Activated T-helper 17 cell treated with anti-CD3 and anti-CD28 coated beads, Interleukin-2, amount 50 U/mL, for 72 hours (primary cell): ENCODE results near the gene ITIH4. TPM values are rescaled to one million over a fixed set of nuclear protein-coding genes. Genes with fewer than 3 reads are reported as not detected.

ENCODE experiments used
- ATAC-seq: fragments of 150-1000 bp; cut with Tn5 transposase; replicated peaks from 2 replicates; pipeline ENCODE4 v1.10.0; 2021; ENCODE audit warnings: mild to moderate bottlenecking, moderate library complexity
- H3K27ac Mint-ChIP-seq: one replicate; pipeline ENCODE4 v1.8.0; 2022; ENCODE audit warnings: mixed read lengths
- H3K27me3 Mint-ChIP-seq: one replicate; pipeline ENCODE4 v1.8.0; 2022; ENCODE audit warnings: mixed read lengths
- H3K36me3 Mint-ChIP-seq: one replicate; pipeline ENCODE4 v1.8.0; 2022; ENCODE audit warnings: low read depth, mild to moderate bottlenecking, mixed read lengths
- H3K4me1 Mint-ChIP-seq: one replicate; pipeline ENCODE4 v1.8.0; 2022; ENCODE audit warnings: mixed read lengths
- H3K4me3 Mint-ChIP-seq: one replicate; pipeline ENCODE4 v1.8.0; 2022; ENCODE audit warnings: mild to moderate bottlenecking, mixed read lengths
- H3K9me3 Mint-ChIP-seq: one replicate; pipeline ENCODE4 v1.8.0; 2022; ENCODE audit warnings: mixed read lengths
- total RNA-seq, 2 donors: library from RNA; stranded (reverse); gene quantifications; one replicate each; pipeline ENCODE4 v1.2.3, GENCODE V29; 2022

ITIH4 gene
- total RNA-seq, 2 donors from 2014 or later: 5.5 to 12.8 TPM

- Mint-ChIP-seq H3K27me3 (no peaks in the 10 kb centered on the region), H3K4me3 (no peak overlapping the region), H3K4me1 (no peaks in the 10 kb centered on the region), H3K27ac (peak overlapping the region; percentile 42), H3K36me3 (no peaks in the 10 kb centered on the region), H3K9me3 (no peaks in the 10 kb centered on the region)
- ATAC-seq: no peak
These were observed 18.9 kb downstream of the ITIH4 start for GRCh38 chr3:52811452-52812011.

GRCh38 chr3:52810923-52811322 lies 19.5 kb downstream of the ITIH4 start:
- no peaks in the 10 kb centered on the region for H3K27me3 Mint-ChIP-seq
- ATAC-seq: no peak
- H3K36me3 Mint-ChIP-seq: no peaks in the 10 kb centered on the region
- no peaks in the 10 kb centered on the region for H3K4me1 Mint-ChIP-seq
- H3K4me3 Mint-ChIP-seq: no peak overlapping the region
- no peaks in the 10 kb centered on the region for H3K9me3 Mint-ChIP-seq
- no peak overlapping the region for H3K27ac Mint-ChIP-seq

- Mint-ChIP-seq H3K4me3 (no peak overlapping the region), H3K4me1 (no peaks in the 10 kb centered on the region), H3K27ac (no peak overlapping the region), H3K9me3 (no peaks in the 10 kb centered on the region), H3K27me3 (no peaks in the 10 kb centered on the region), H3K36me3 (no peaks in the 10 kb centered on the region)
- no peak for ATAC-seq
These were observed 20.7 kb downstream of the ITIH4 start for GRCh38 chr3:52809662-52810377.

- no peaks in the 10 kb centered on the region for H3K9me3 Mint-ChIP-seq
- no peaks in the 10 kb centered on the region for H3K36me3 Mint-ChIP-seq
- no peaks in the 10 kb centered on the region for H3K27me3 Mint-ChIP-seq
- no peak for ATAC-seq
- H3K27ac Mint-ChIP-seq: no peak overlapping the region
- no peaks in the 10 kb centered on the region for H3K4me1 Mint-ChIP-seq
- H3K4me3 Mint-ChIP-seq: no peak overlapping the region
These were observed 21.3 kb downstream of the ITIH4 start for GRCh38 chr3:52809149-52809548.

- no peak overlapping the region for H3K4me3 Mint-ChIP-seq
- no peak for ATAC-seq
- H3K9me3 Mint-ChIP-seq: no peaks in the 10 kb centered on the region
- no peaks in the 10 kb centered on the region for H3K27me3 Mint-ChIP-seq
- no peaks in the 10 kb centered on the region for H3K36me3 Mint-ChIP-seq
- no peaks in the 10 kb centered on the region for H3K4me1 Mint-ChIP-seq
- no peak overlapping the region for H3K27ac Mint-ChIP-seq
These were observed 25.0 kb downstream of the ITIH4 start for GRCh38 chr3:52805270-52806039.

GRCh38 chr3:52801839-52802238 lies 28.6 kb downstream of the ITIH4 start:
- no peak for ATAC-seq
- Mint-ChIP-seq H3K27ac (no peak overlapping the region), H3K4me1 (no peaks in the 10 kb centered on the region), H3K4me3 (no peak overlapping the region), H3K27me3 (no peaks in the 10 kb centered on the region), H3K9me3 (no peaks in the 10 kb centered on the region), H3K36me3 (no peaks in the 10 kb centered on the region)

GRCh38 chr3:52800079-52800478 lies 30.4 kb downstream of the ITIH4 start:
- Mint-ChIP-seq H3K4me3 (no peak overlapping the region), H3K27ac (no peak overlapping the region), H3K9me3 (no peaks in the 10 kb centered on the region), H3K36me3 (no peaks in the 10 kb centered on the region), H3K27me3 (no peaks in the 10 kb centered on the region), H3K4me1 (no peaks in the 10 kb centered on the region)
- no peak for ATAC-seq

GRCh38 chr3:52798978-52799476 lies 31.4 kb downstream of the ITIH4 start:
- peak; percentile 56 for ATAC-seq
- H3K36me3 Mint-ChIP-seq: no peaks in the 10 kb centered on the region
- H3K9me3 Mint-ChIP-seq: no peaks in the 10 kb centered on the region
- H3K27ac Mint-ChIP-seq: no peak overlapping the region
- H3K27me3 Mint-ChIP-seq: no peaks in the 10 kb centered on the region
- H3K4me1 Mint-ChIP-seq: no peaks in the 10 kb centered on the region
- no peak overlapping the region for H3K4me3 Mint-ChIP-seq

- no peaks in the 10 kb centered on the region for H3K36me3 Mint-ChIP-seq
- H3K27me3 Mint-ChIP-seq: no peaks in the 10 kb centered on the region
- H3K9me3 Mint-ChIP-seq: no peaks in the 10 kb centered on the region
- no peak overlapping the region for H3K4me3 Mint-ChIP-seq
- no peaks in the 10 kb centered on the region for H3K4me1 Mint-ChIP-seq
- H3K27ac Mint-ChIP-seq: no peak overlapping the region
- no peak for ATAC-seq
These were observed 32.0 kb downstream of the ITIH4 start for GRCh38 chr3:52798376-52798977.

- no peaks in the 10 kb centered on the region for H3K27me3 Mint-ChIP-seq
- ATAC-seq: no peak
- no peak overlapping the region for H3K4me3 Mint-ChIP-seq
- no peaks in the 10 kb centered on the region for H3K9me3 Mint-ChIP-seq
- H3K36me3 Mint-ChIP-seq: no peaks in the 10 kb centered on the region
- H3K4me1 Mint-ChIP-seq: no peaks in the 10 kb centered on the region
- no peak overlapping the region for H3K27ac Mint-ChIP-seq
These were observed 34.1 kb downstream of the ITIH4 start for GRCh38 chr3:52796411-52796810.

- Mint-ChIP-seq H3K27ac (no peak overlapping the region), H3K9me3 (no peaks in the 10 kb centered on the region), H3K4me3 (no peak overlapping the region), H3K27me3 (no peaks in the 10 kb centered on the region), H3K4me1 (no peaks in the 10 kb centered on the region), H3K36me3 (no peaks in the 10 kb centered on the region)
- ATAC-seq: no peak
These were observed 35.1 kb downstream of the ITIH4 start for GRCh38 chr3:52795298-52795900.

- H3K27ac Mint-ChIP-seq: no peak within 1 kb of the TSS
- no peaks in the 10 kb centered on the region for H3K27me3 Mint-ChIP-seq
- H3K36me3 Mint-ChIP-seq: no peaks in the 10 kb centered on the region
- H3K4me3 Mint-ChIP-seq: no peak within 1 kb of the TSS
- no peak for ATAC-seq
- no peaks in the 10 kb centered on the region for H3K9me3 Mint-ChIP-seq
- no peaks in the 10 kb centered on the region for H3K4me1 Mint-ChIP-seq
These were observed 35.8 kb downstream of the ITIH4 start, which contains the start of gene ITIH3 for GRCh38 chr3:52794612-52795099. TSS of gene ITIH3 (plus strand) at chr3:52794796. CDS start at chr3:52794804, 8 bp downstream.

GRCh38 chr3:52793702-52794611 lies 36.5 kb downstream of the ITIH4 start:
- H3K4me3 Mint-ChIP-seq: no peak overlapping the region
- no peak overlapping the region for H3K27ac Mint-ChIP-seq

More at GRCh38 chr3:52793702-52794611, 36.5 kb downstream of the ITIH4 start:
- no peak for ATAC-seq
- Mint-ChIP-seq H3K36me3 (no peaks in the 10 kb centered on the region), H3K4me1 (no peaks in the 10 kb centered on the region), H3K9me3 (no peaks in the 10 kb centered on the region), H3K27me3 (no peaks in the 10 kb centered on the region)
